Measurements from ENCODE around the gene MPO. TPM values are rescaled to one million over a fixed set of nuclear protein-coding genes. Genes with fewer than 3 reads are reported as not detected.

MPO gene
- total RNA-seq, 2 experiments from 2014 or later, result not detected

DNA sequence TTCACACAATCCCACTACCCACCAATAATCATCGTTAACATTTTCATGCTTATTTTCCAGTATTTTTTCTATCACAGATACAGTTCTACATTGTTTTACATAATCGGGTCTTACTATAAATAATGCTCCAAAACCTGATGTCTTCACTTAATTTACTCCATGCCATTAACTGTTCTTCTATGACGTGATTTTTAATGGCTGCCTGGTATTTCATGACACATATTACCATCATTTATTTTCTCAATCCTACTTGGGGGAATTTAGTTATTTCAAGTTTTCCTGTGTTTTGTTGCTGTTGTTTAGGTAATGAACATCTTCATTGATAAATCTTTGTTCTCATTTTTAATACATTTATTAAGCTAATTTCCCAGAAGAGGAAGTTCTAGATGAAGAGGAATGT lies 27.7 kb downstream of the MPO start:
- ChIA-PET POLR2A (interaction anchor here (0.6 kb wide), 1 partner anchor 262 kb away, joined by 3 read pairs; no protein-coding TSS in a partner anchor), CTCF (no interaction called here)
- no peaks in the 10 kb centered on the region for H3K36me3 Mint-ChIP-seq (ENCODE audit: low read depth)
- H3K4me1 Mint-ChIP-seq, result peaks cover 15% of the 10 kb centered on the region
- H3K9me3 Mint-ChIP-seq, result no peaks in the 10 kb centered on the region
- no peak for DNase-seq
- no peak overlapping the region for H3K4me3 Mint-ChIP-seq
- no peak overlapping the region for H3K27ac Mint-ChIP-seq
- H3K27me3 Mint-ChIP-seq, result peaks cover 46% of the 10 kb centered on the region

DNA sequence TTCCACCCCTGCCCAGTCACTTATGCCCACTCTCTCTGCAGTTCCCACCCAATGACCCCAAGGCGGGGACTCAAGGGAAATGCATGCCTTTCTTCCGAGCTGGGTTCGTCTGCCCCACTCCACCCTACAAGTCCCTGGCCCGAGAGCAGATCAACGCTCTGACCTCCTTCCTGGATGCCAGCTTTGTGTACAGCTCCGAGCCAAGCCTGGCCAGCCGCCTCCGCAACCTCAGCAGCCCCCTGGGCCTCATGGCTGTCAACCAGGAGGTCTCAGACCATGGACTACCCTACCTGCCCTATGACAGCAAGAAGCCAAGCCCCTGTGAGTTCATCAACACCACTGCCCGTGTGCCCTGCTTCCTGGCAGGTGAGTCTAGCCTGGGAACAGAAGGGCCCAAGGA lies 28.6 kb downstream of the MPO start:
- H3K4me3 Mint-ChIP-seq, result no peak overlapping the region
- no peaks in the 10 kb centered on the region for H3K9me3 Mint-ChIP-seq
- CTCF ChIA-PET, result no interaction called here
- peak overlapping the region; percentile 16 for H3K27ac Mint-ChIP-seq
- peaks cover 37% of the 10 kb centered on the region for H3K27me3 Mint-ChIP-seq
- no peak for DNase-seq
- peaks cover 22% of the 10 kb centered on the region for H3K4me1 Mint-ChIP-seq
- POLR2A ChIA-PET, result no interaction called here
- no peaks in the 10 kb centered on the region for H3K36me3 Mint-ChIP-seq (ENCODE audit: low read depth)

DNA sequence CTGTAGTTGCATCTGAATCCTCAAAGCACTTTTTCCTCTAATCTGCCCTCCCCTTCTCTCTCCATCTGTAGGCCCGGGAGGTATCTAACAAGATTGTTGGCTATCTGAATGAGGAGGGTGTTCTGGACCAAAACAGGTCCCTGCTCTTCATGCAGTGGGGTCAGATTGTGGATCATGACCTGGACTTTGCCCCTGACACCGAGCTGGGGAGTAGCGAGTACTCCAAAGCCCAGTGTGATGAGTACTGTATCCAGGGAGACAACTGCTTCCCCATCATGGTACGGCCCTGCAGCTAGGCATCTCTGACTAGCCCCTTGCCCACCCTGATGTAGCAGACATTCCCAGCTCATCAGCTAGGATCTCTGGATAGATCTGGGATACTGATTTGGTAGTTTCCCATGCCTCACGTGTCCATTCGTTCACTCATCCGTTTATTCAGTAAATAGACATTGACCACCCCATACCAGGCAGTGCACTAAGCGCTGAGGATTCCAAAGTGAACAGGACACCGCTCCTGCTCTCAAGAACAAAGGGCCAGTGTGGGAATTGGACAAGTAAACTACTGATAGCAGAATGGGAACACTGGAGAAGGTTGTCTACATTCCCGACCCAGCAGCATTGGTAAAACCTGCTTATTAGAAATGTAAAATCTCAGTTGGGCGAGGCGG lies 30.3 kb downstream of the MPO start:
- Mint-ChIP-seq H3K36me3 (ENCODE audit: low read depth) (no peaks in the 10 kb centered on the region), H3K9me3 (no peaks in the 10 kb centered on the region), H3K4me3 (no peak overlapping the region), H3K4me1 (peaks cover 22% of the 10 kb centered on the region), H3K27me3 (peaks cover 40% of the 10 kb centered on the region), H3K27ac (no peak overlapping the region)
- POLR2A ChIA-PET, result no interaction called here
- no peak for DNase-seq
- CTCF ChIA-PET, result interaction anchor here (0.5 to 2.7 kb wide), 21 partner anchors 13 to 212 kb away, joined by 3 to 12 read pairs (median 3); partner anchors contain the start of genes LPO, MKS1, MPO and RNF43

DNA sequence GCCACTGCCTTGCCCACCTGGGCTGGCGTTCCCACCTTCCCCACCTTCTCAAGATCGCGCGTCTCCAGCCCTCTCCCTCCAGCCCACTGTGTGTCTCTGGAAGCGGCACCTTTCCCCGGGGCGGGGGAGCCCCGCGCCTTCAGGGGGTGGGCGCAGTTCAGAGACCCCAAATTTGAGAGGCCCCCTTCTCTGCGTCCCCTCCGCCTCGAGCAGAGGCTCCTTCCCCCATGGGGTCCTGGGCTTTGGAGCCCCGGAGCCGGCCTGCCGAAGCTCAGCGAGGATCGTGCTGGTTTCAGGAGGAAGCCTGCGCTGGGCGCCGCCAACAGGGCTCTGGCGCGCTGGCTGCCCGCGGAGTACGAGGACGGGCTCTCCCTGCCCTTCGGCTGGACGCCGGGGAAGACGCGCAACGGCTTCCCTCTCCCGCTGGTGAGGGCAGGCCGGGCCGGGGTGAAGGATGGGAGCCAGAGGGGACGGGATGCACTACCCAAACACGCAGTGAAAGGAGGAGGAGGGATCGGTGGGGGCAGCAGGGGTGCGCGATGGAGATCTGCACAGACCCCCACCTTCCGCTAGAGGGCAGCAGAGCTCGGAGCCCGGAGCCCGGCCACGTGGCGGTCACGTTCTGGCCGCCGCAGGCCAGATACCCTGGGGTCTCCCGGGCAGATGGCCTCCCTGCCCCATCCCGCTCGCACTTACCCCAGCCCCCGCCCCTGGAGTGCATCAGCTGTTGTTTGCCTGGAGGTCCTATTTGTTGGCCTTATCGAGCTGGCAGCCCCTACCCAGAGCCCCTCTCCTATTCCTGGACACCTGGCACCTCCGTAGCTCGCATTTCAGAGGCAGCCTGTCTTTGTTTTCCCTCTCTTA lies 31.2 kb downstream of the MPO start:
- peaks cover 22% of the 10 kb centered on the region for H3K4me1 Mint-ChIP-seq
- H3K27ac Mint-ChIP-seq, result no peak overlapping the region
- H3K9me3 Mint-ChIP-seq, result no peaks in the 10 kb centered on the region
- ChIA-PET CTCF (interaction anchor here (0.7 to 2.7 kb wide), 21 partner anchors 12 to 209 kb away, joined by 3 to 12 read pairs (median 3); partner anchors contain the start of genes LPO, MKS1, MPO and RNF43), POLR2A (no interaction called here)
- peak; percentile 74 for DNase-seq
- peaks cover 37% of the 10 kb centered on the region for H3K27me3 Mint-ChIP-seq
- peak overlapping the region; percentile 54 for H3K4me3 Mint-ChIP-seq
- no peaks in the 10 kb centered on the region for H3K36me3 Mint-ChIP-seq (ENCODE audit: low read depth)

DNA sequence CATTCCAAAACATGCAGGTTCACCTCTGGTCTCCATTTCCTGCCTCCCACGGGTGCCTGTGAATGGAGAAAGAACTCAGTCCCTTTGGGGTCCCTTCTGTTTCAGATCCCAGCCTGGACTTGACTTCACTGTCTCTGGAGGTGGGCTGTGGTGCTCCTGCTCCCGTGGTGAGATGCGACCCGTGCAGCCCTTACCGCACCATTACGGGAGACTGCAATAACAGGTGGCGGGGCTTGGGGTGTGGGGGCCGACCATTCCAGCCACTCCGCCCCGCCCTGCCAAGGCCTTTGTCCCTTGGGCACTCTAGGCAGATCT lies 31.8 kb downstream of the MPO start:
- Mint-ChIP-seq H3K27ac (no peak overlapping the region), H3K36me3 (ENCODE audit: low read depth) (no peaks in the 10 kb centered on the region), H3K4me1 (peaks cover 24% of the 10 kb centered on the region), H3K27me3 (peaks cover 39% of the 10 kb centered on the region), H3K4me3 (peak overlapping the region; percentile 14), H3K9me3 (no peaks in the 10 kb centered on the region)
- POLR2A ChIA-PET, result no interaction called here
- no peak for DNase-seq
- CTCF ChIA-PET, result interaction anchor here (0.7 to 2.7 kb wide), 10 partner anchors 11 to 184 kb away, joined by 3 to 12 read pairs (median 4); partner anchors contain the start of genes LPO and RNF43

DNA sequence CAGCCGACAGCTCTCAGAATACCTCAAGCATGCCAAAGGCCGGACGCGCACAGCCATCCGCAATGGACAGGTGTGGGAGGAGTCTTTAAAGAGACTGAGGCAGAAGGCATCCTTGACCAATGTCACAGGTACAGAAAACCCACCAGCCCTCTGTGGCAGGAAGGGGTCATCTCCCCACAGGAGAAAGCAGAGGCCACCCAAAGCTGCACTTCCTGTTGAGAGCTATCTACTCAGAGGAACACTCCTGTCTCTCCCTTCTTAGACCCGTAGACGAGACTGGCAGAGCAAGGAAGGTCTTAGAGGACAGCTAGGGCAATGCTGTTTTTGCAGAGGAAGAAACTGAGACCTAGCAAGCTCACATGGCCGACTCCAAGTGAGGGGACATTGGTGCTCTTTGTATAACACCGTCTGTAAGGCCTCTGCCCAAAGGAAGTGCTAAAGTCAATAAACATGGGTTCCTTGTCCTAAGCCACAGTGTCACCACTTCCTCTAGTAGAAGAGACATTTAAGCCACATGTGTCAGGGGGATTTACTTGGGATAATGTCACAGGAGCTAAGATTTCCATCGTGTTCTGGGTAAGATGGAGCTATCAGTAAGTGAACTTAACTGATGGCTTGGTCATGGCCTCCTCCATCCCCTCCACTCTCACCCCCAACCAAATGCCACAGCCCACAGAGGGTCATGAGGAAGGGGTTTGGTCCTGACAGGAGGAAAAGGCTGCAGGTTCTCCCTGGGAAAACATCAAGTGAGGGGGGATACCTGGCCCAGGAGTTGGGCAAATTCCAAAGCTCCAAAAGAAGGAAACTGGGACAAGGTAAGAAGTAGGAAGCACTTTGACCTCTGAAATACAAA lies 33.0 kb downstream of the MPO start:
- H3K4me1 Mint-ChIP-seq, result peaks cover 24% of the 10 kb centered on the region
- no peak overlapping the region for H3K27ac Mint-ChIP-seq
- no peak for DNase-seq
- POLR2A ChIA-PET, result no interaction called here
- CTCF ChIA-PET, result interaction anchor here (0.8 to 2.7 kb wide), 8 partner anchors 9 to 72 kb away, joined by 3 to 8 read pairs (median 4); partner anchors contain the start of genes LPO and MKS1
- no peak overlapping the region for H3K4me3 Mint-ChIP-seq
- H3K9me3 Mint-ChIP-seq, result no peaks in the 10 kb centered on the region
- H3K36me3 Mint-ChIP-seq (ENCODE audit: low read depth), result no peaks in the 10 kb centered on the region
- H3K27me3 Mint-ChIP-seq, result peaks cover 46% of the 10 kb centered on the region

DNA sequence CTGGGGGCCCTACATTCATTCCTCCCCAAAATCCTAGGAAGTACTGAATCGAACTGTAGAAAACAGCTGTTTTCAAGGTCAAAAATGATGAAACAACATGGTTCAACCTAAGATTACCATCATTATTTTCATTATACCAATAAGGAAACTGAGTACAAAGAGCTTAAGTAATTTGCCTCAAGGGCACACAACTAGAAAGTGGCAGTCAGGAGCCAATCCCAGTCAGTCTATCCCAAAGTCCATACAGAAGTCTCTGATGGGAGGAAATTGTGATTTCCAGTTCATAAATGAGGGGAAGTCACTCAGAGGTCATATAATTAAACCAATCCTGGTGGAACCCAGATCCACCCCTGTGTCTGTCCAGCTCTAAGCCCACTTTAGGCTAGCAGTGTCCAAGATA lies 34.0 kb downstream of the MPO start:
- ChIA-PET CTCF (interaction anchor here (0.8 to 1.7 kb wide), 2 partner anchors 16 to 71 kb away, joined by 3 read pairs; no protein-coding TSS in a partner anchor), POLR2A (no interaction called here)
- no peak overlapping the region for H3K4me3 Mint-ChIP-seq

DNA sequence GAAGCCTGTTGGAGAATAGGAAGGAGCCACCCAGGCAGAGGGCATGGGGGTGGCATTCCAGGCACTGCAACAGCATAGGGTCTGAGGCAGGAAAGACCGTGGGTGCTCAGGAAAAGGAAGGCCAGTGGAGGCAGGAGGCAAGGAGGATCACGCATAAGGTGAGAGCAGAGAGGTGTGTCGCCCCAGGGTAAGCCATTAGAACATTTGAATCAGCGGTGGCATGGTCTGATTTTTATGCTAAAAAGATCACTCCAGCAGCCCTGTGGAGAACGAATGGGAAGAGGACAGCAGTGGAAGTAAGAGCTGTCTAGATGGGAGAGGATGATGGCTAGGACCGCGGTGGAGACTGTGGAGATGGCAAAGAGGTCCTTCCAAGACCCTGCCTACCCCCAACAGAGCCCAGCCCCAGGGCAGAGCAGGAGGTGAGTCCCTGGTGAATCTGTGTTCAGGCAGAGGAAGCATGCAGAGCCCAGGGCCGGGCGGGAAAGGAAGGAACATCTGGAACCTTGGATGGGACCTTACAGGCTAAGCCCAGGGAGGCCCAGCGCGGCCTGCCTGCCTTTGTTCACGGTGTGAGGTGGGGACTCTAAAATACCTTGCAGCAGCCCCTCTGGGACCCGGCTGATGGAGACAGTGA lies 34.5 kb downstream of the MPO start:
- Mint-ChIP-seq H3K27me3 (peaks cover 45% of the 10 kb centered on the region), H3K9me3 (no peaks in the 10 kb centered on the region), H3K36me3 (ENCODE audit: low read depth) (no peaks in the 10 kb centered on the region), H3K4me3 (no peak overlapping the region), H3K4me1 (peaks cover 24% of the 10 kb centered on the region), H3K27ac (no peak overlapping the region)
- no peak for DNase-seq
- ChIA-PET CTCF (interaction anchor here (0.8 kb wide), 1 partner anchor 16 kb away, joined by 3 read pairs; no protein-coding TSS in a partner anchor), POLR2A (no interaction called here)

More for the DNA sequence above, 34.0 kb downstream of the MPO start:
- peaks cover 46% of the 10 kb centered on the region for H3K27me3 Mint-ChIP-seq
- H3K9me3 Mint-ChIP-seq, result no peaks in the 10 kb centered on the region
- H3K4me1 Mint-ChIP-seq, result peaks cover 24% of the 10 kb centered on the region
- H3K36me3 Mint-ChIP-seq (ENCODE audit: low read depth), result no peaks in the 10 kb centered on the region
- DNase-seq, result no peak
- no peak overlapping the region for H3K27ac Mint-ChIP-seq

DNA sequence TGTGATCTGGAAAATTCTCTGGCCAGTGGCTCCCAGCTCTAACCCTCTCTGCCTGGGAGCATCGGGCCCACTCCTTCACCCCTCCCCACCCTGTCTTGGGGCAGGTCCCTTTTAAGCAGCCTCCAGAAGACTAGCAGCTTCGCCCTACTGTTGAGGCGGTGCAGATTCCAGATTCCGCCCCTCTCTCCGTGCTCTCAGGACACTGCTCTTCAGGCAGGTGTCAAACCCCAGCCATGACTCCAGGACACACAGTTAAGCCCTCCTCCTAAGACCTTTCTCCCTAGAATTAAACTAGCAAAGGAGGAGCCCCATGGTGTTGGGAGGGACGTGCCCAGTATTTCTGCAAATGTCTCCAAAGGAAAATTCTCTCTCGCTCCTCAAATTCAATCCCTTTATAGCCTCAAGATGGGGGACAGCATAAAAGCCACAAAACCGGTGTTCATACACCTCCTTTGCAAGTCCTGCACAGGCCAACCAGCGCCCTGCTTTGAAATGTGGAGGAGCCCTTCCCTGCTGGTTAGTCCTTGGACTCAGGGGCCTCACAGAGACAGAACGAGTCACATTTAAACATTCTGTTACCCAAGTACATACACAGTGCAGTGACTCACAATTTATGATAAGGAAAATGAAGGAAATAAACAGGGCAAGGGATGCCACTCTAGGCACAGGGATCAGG lies 35.2 kb downstream of the MPO start:
- Mint-ChIP-seq H3K9me3 (no peaks in the 10 kb centered on the region), H3K27ac (no peak overlapping the region), H3K27me3 (peaks cover 48% of the 10 kb centered on the region), H3K4me3 (no peak overlapping the region), H3K36me3 (ENCODE audit: low read depth) (no peaks in the 10 kb centered on the region), H3K4me1 (peaks cover 24% of the 10 kb centered on the region)
- DNase-seq, result no peak
- ChIA-PET POLR2A (no interaction called here), CTCF (no interaction called here)

DNA sequence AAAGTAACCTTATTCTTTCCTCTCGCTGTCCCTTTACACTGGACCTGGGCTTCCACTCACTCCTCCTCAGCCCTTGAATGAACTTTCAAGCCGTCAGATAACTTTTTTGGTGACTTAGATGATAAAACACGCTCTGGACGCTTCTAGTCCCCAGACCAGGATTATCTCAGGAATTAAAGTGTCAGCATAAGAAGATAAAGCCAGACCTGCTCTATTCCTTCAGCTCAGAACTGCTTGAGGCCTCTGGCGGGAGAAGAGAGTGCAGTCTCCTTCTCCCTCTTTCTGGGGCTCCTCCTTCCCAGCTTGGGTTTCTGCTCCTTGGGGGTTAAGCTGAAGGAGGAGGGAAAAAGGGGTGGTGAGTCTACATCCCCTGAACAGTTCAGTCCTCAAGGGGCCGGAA lies 35.8 kb downstream of the MPO start:
- peaks cover 52% of the 10 kb centered on the region for H3K27me3 Mint-ChIP-seq
- no peak for DNase-seq
- ChIA-PET POLR2A (no interaction called here), CTCF (no interaction called here)
- H3K27ac Mint-ChIP-seq, result no peak overlapping the region
- no peaks in the 10 kb centered on the region for H3K9me3 Mint-ChIP-seq
- no peaks in the 10 kb centered on the region for H3K36me3 Mint-ChIP-seq (ENCODE audit: low read depth)
- no peak overlapping the region for H3K4me3 Mint-ChIP-seq
- H3K4me1 Mint-ChIP-seq, result peaks cover 22% of the 10 kb centered on the region

DNA sequence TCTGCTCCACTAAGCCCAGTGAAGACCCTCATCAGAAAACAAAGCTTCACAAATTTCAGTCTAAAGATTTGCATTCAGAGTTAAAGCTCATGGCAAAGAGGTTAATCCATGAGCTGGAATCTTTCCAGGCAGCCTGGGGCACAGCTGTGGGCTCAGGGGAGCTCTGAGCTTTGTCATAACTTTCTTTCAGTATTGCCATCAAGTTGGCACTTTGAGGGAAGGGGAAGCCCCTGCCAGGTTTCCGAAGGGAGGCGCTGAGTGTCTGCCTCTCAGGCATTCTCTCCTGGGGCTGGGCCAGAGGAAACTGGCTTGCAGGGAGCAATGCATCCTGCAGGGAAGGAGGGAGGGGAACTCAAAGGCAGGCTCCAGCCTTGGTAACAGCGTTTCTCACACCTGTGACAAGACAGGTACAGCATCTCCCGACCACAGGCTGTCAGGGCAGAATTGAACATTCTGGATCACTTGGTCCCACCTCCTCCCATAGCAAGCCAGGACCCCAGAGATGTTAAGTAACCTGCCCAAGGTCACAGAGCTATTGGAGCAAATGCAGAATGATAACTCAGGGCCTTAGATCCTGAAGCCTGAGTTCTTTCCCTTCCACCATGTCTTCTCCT lies 38.5 kb downstream of the MPO start:
- H3K36me3 Mint-ChIP-seq (ENCODE audit: low read depth), result no peaks in the 10 kb centered on the region
- peaks cover 63% of the 10 kb centered on the region for H3K27me3 Mint-ChIP-seq
- DNase-seq, result no peak
- CTCF ChIA-PET, result interaction anchor here (0.6 to 0.9 kb wide), 2 partner anchors 123 to 320 kb away, joined by 3 read pairs; no protein-coding TSS in a partner anchor
- H3K27ac Mint-ChIP-seq, result no peak overlapping the region
- POLR2A ChIA-PET, result no interaction called here
- H3K4me1 Mint-ChIP-seq, result peaks cover 2% of the 10 kb centered on the region
- H3K9me3 Mint-ChIP-seq, result no peaks in the 10 kb centered on the region
- H3K4me3 Mint-ChIP-seq, result no peak overlapping the region
